B cell (primary cell): ENCODE measurements around the gene SGF29. TPM values are rescaled to one million over a fixed set of nuclear protein-coding genes. Genes with fewer than 3 reads are reported as not detected.

ENCODE experiments used
- ATAC-seq: fragments of 200-7000 bp; cut with Tn5 transposase; one replicate; pipeline ENCODE4 v1.10.0; 2021; ENCODE audit warnings: low read depth, mild to moderate bottlenecking, moderate number of reproducible peaks, moderate library complexity
- CTCF ChIA-PET: fragments of 350-600 bp; sonication (Branson Sonifier 250); formaldehyde crosslinking; loops from one replicate; lab custom pipeline; 2021; ENCODE audit warnings: antibody characterized with exemption, inconsistent platforms; lab: Charles Lee
- POLR2A ChIA-PET: fragments of 350-600 bp; sonication (Branson Sonifier 250); formaldehyde crosslinking; loops from one replicate; lab custom pipeline; 2021; ENCODE audit warnings: antibody characterized with exemption; lab: Charles Lee
- DNase-seq: peaks from one replicate; pipeline ENCODE4 v3.0.0; 2013
- H2AFZ ChIP-seq: 2 replicates; pipeline ENCODE4 v1.6.1; 2012; ENCODE audit warnings: mild to moderate bottlenecking, low read depth, low read length; ENCODE audit not compliant: insufficient read depth, poor library complexity, severe bottlenecking
- H3K27ac ChIP-seq, 2 donors: 1 replicate in 1 of 2; 2 replicates in 1 of 2; pipeline ENCODE4 v1.5.1; 2012 to 2013; ENCODE audit warnings: low read length in 2 of 2, mild to moderate bottlenecking in 2 of 2, moderate library complexity in 1 of 2
- H3K27me3 ChIP-seq, 4 experiments: fragments of 200-600 bp in 1 of 4; sonication (generic) in 1 of 4; replicated peaks in 1 of 4; 1 replicate in 2 of 4; 2 replicates in 2 of 4; pipeline versions ENCODE4 v1.6.1 to v1.7.0; 2013 to 2016; ENCODE audit warnings: low read length in 3 of 4, mild to moderate bottlenecking in 2 of 4, mixed read lengths in 1 of 4, moderate library complexity in 1 of 4; ENCODE audit not compliant: insufficient read depth in 4 of 4, control insufficient read depth in 3 of 4; ENCODE audit errors: control extremely low read depth in 1 of 4
- H3K36me3 ChIP-seq, 2 experiments: replicated peaks in 1 of 2; 1 replicate in 1 of 2; 2 replicates in 1 of 2; pipeline versions ENCODE4 v1.6.1 to v1.7.1; 2013; ENCODE audit warnings: low read length in 1 of 2; ENCODE audit not compliant: insufficient read depth in 2 of 2, control insufficient read depth in 1 of 2; ENCODE audit errors: control extremely low read depth in 1 of 2, extremely low read depth in 1 of 2
- H3K4me1 ChIP-seq, 2 donors: fragments of 200-600 bp in 1 of 2; sonication (generic) in 1 of 2; 1 replicate in 1 of 2; 2 replicates in 1 of 2; pipeline versions ENCODE4 v1.5.1 to v1.6.1; 2013 to 2017; ENCODE audit warnings: low read length in 2 of 2; ENCODE audit not compliant: control insufficient read depth in 2 of 2, insufficient read depth in 2 of 2
- H3K4me2 ChIP-seq: replicated peaks from 2 replicates; pipeline ENCODE3; 2012; ENCODE audit warnings: mild to moderate bottlenecking, low read depth, low read length; ENCODE audit not compliant: poor library complexity, severe bottlenecking
- H3K4me3 ChIP-seq, 5 experiments: fragments of 200-600 bp in 1 of 5; sonication (generic) in 1 of 5; 1 replicate in 3 of 5; 2 replicates in 2 of 5; pipeline versions ENCODE4 v1.5.1 to v1.7.0; 2011 to 2016; ENCODE audit warnings: low read length in 4 of 5, mild to moderate bottlenecking in 4 of 5, low read depth in 2 of 5, control low read depth in 1 of 5, moderate library complexity in 1 of 5; ENCODE audit not compliant: insufficient read depth in 1 of 5; ENCODE audit errors: control extremely low read depth in 1 of 5, extremely low read depth in 1 of 5
- H3K79me2 ChIP-seq: fragments of 200-600 bp; sonication (generic); one replicate; pipeline ENCODE4 v1.6.0; 2016; ENCODE audit warnings: low read length; ENCODE audit not compliant: control insufficient read depth, insufficient read depth
- H3K9ac ChIP-seq: fragments of 200-600 bp; sonication (generic); 2 replicates; pipeline ENCODE4 v1.6.1; 2017; ENCODE audit warnings: mild to moderate bottlenecking, low read length, moderate library complexity
- H3K9me3 ChIP-seq, 3 donors: one replicate each; pipeline versions ENCODE4 v1.6.1 to v1.7.1; 2013; ENCODE audit warnings: low read length in 2 of 3; ENCODE audit not compliant: control insufficient read depth in 2 of 3, insufficient read depth in 1 of 3; ENCODE audit errors: control extremely low read depth in 1 of 3
- H4K20me1 ChIP-seq: 2 replicates; pipeline ENCODE4 v1.6.0; 2012; ENCODE audit warnings: mild to moderate bottlenecking, low read length; ENCODE audit not compliant: insufficient read depth, control insufficient read depth, poor library complexity, severe bottlenecking
- H3K27ac Mint-ChIP-seq: one replicate; pipeline ENCODE4 v1.8.0; 2021; ENCODE audit warnings: mixed read lengths
- H3K27me3 Mint-ChIP-seq: one replicate; pipeline ENCODE4 v1.8.0; 2021; ENCODE audit warnings: mixed read lengths
- H3K4me1 Mint-ChIP-seq: one replicate; pipeline ENCODE4 v1.8.0; 2021; ENCODE audit warnings: mixed read lengths
- H3K4me3 Mint-ChIP-seq: one replicate; pipeline ENCODE4 v1.8.0; 2021; ENCODE audit warnings: mixed read lengths
- H3K9me3 Mint-ChIP-seq: one replicate; pipeline ENCODE4 v1.8.0; 2022; ENCODE audit warnings: mixed read lengths; ENCODE audit not compliant: insufficient read depth
- CTCF ChIP-seq: fragments of 200-600 bp; IDR thresholded peaks from one replicate; pipeline ENCODE4 v1.8.0; 2022; ENCODE audit warnings: antibody characterized with exemption, mild to moderate bottlenecking
- EZH2 ChIP-seq: IDR thresholded peaks from 2 replicates; pipeline ENCODE4 v1.6.1; 2012; ENCODE audit warnings: borderline replicate concordance, low read depth, mild to moderate bottlenecking, moderate library complexity, low read length; ENCODE audit not compliant: insufficient read depth, poor library complexity, severe bottlenecking
- WGBS: methylation state at CpG from one replicate; pipeline ENCODE4 v1.1.5; 2013; ENCODE audit warnings: missing lambda C conversion rate; ENCODE audit not compliant: insufficient coverage; 5-methylcytosine and 5-hydroxymethylcytosine counted together
- intact Hi-C: fragments of 100-400 bp; cut with micrococcal nuclease; formaldehyde crosslinking; loops from one replicate; pipeline ENCODE4 v1.10.0; 2022
- polyA plus RNA-seq: library from polyadenylated mRNA; depleted of rRNA; stranded (reverse); fragments of >200 nt; gene quantifications from 2 replicates; pipeline ENCODE4 v1.2.3, GENCODE V29; 2012
- total RNA-seq, 2 donors: library from RNA; stranded (reverse); fragments of 120-200 nt in 1 of 2; gene quantifications; 1 replicate in 1 of 2; 2 replicates in 1 of 2; pipeline versions ENCODE4 v1.2.3 to v1.2.4, GENCODE V29; 2013 to 2022

The SGF29 gene
- total and polyA plus RNA-seq, 2 donors (not counting 1 experiment from before 2014, with no cell fraction given) = 24.0 to 52.9 TPM

- POLR2A ChIA-PET = no interaction called here
- H4K20me1 ChIP-seq = peaks cover 64% of the 10 kb centered on the region
These were observed 13.6 kb downstream of the SGF29 start for GRCh38 chr16:28567292-28567691.

GRCh38 chr16:28569021-28569420 lies 15.3 kb downstream of the SGF29 start:
- Mint-ChIP-seq H3K4me1 (peaks cover 1% of the 10 kb centered on the region), H3K27me3 (no peaks in the 10 kb centered on the region), H3K4me3 (no peak overlapping the region), H3K27ac (no peak overlapping the region), H3K9me3 (peaks cover 7% of the 10 kb centered on the region)
- H2AFZ ChIP-seq = no peak overlapping the region
- H3K4me3 ChIP-seq = no peak overlapping the region
- peaks cover 0 to 17% (median 7%) of the 10 kb centered on the region in 3 donors for H3K9me3 ChIP-seq
- 100% methylated on average over 2 of the region's 5 CpGs for WGBS
- H3K4me2 ChIP-seq = no peak overlapping the region
- intact Hi-C loops = no loop called here
- CTCF ChIA-PET = no interaction called here
- ATAC-seq = no peak
- no peaks in the 10 kb centered on the region for H3K4me1 ChIP-seq
- no peak overlapping the region for H3K9ac ChIP-seq
- no peaks in the 10 kb centered on the region for H3K27me3 ChIP-seq
- peaks cover 64% of the 10 kb centered on the region for H4K20me1 ChIP-seq
- TF ChIP-seq EZH2 (no peak), CTCF (no peak)
- POLR2A ChIA-PET = no interaction called here
- peaks cover 0 to 2% of the 10 kb centered on the region in 2 experiments for H3K36me3 ChIP-seq
- no peak for DNase-seq
- H3K79me2 ChIP-seq = peaks cover 71% of the 10 kb centered on the region
- no peak overlapping the region for H3K27ac ChIP-seq

More at GRCh38 chr16:28567292-28567691, 13.6 kb downstream of the SGF29 start:
- Histone ChIP-seq H3K36me3 (peaks cover 0 to 2% of the 10 kb centered on the region in 2 experiments), H3K79me2 (peaks cover 74% of the 10 kb centered on the region), H3K27me3 (no peaks in the 10 kb centered on the region), H3K4me3 (no peak overlapping the region), H2AFZ (no peak overlapping the region), H3K9me3 (peaks cover 0 to 17% (median 7%) of the 10 kb centered on the region in 3 donors), H3K9ac (no peak overlapping the region), H3K4me2 (no peak overlapping the region), H3K4me1 (no peaks in the 10 kb centered on the region), H3K27ac (no peak overlapping the region)
- no peak for TF ChIP-seq CTCF
- no peak for TF ChIP-seq EZH2
- H3K27ac Mint-ChIP-seq = no peak overlapping the region
- H3K4me3 Mint-ChIP-seq = no peak overlapping the region
- no peak for DNase-seq
- 100% methylated on average over 1 of the region's 2 CpGs for WGBS
- intact Hi-C loops = no loop called here
- no peak for ATAC-seq
- H3K4me1 Mint-ChIP-seq = peaks cover 5% of the 10 kb centered on the region
- CTCF ChIA-PET = no interaction called here
- H3K9me3 Mint-ChIP-seq = peaks cover 7% of the 10 kb centered on the region
- no peaks in the 10 kb centered on the region for H3K27me3 Mint-ChIP-seq
